ENCODE measurements around the gene YWHAB.
"Not testable (repeated sequence)": the region's sequence is repeated elsewhere in the genome, so short reads cannot be mapped to it uniquely, and the experiment has no call there.

The YWHAB gene

GRCh38 chr20:44885392-44886265 lies at the start of gene YWHAB:
Gene YWHAB, plus strand, starts transcription at chr20:44885705. Its CDS starts 15,829 bp downstream, at chr20:44901534.
- peak; percentile 98 for DNase-seq

DNA sequence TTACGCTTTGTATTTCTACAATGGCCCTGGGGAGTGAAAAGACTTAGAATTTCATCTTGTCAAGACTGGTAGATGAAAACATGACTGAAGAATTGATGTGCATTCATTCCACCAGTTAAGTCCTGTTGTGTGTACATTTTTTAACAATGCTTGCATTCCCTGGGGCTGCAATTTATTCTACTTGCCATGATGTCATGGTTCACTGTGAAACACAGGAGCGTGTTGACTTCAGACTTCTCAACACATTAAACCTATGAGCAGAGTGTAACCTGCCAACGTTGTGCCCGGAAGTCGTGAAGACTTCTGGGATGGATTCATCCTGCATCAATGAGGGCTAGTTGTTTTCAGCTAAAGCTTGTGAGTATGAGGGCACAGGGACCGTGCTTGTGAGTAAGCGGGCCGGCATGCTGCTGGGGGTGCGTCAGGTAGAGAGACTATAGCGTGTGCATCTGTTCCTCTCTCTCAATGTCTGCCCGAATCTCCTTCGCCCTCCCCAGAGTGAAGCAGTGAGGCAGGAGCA lies 48.8 kb upstream of the YWHAB start:
- DNase-seq: no peak

GRCh38 chr20:44837946-44838345 lies 47.6 kb upstream of the YWHAB start:
- DNase-seq: no peak

- no peak for DNase-seq
Measured at GRCh38 chr20:44838521-44838920, 47.0 kb upstream of the YWHAB start.

DNA sequence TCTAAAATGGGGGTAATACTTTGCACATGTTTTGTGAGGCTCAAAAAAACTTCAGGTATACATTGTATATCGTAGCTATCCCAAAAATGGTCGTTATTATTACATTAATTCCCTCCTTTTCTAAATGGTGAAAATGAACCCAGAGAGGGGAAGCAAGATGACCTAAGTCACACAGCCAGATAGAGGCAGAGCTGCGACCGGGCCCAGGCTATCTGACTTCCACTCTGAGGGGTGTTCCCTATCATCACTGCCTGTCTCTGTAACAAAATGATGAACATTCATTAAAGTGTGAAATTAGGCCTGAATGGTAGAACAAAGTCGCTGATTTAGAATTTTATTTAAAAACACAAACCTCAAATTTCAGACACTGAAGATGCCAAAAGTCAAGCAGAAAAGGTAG lies 46.0 kb upstream of the YWHAB start:
- DNase-seq: no peak

- DNase-seq: no peak
Measured at GRCh38 chr20:44840826-44841225, 44.7 kb upstream of the YWHAB start.

- DNase-seq: no peak
Measured at GRCh38 chr20:44841955-44842354, 43.5 kb upstream of the YWHAB start.

GRCh38 chr20:44843876-44844275 lies 41.6 kb upstream of the YWHAB start:
- no peak for DNase-seq

- DNase-seq: no peak
Measured at GRCh38 chr20:44848254-44849015, 37.1 kb upstream of the YWHAB start.

GRCh38 chr20:44849703-44850102 lies 35.8 kb upstream of the YWHAB start:
- no peak for DNase-seq

DNA sequence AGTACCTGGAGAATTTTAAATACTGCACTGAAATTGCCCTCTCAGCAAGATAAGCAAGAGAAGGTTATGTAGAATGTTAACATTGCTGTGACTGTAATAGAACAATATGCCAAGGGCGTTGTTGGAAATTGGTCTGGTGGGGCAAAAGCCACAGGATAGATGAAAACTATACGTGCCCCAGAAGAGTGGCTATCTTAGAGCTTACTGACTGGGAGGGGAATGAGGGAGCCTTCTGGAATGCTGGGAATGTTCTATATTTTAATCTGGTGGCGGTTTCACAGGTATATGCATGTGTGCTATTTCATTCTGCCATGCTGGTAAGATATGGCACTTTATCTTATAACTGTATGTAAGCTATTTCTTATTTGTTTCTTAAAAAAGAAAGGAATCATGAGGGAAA lies 35.2 kb upstream of the YWHAB start:
- DNase-seq: no peak

- no peak for DNase-seq
Measured at GRCh38 chr20:44850837-44851236, 34.7 kb upstream of the YWHAB start.

- DNase-seq: no peak
Measured at GRCh38 chr20:44851545-44851944, 34.0 kb upstream of the YWHAB start.

DNA sequence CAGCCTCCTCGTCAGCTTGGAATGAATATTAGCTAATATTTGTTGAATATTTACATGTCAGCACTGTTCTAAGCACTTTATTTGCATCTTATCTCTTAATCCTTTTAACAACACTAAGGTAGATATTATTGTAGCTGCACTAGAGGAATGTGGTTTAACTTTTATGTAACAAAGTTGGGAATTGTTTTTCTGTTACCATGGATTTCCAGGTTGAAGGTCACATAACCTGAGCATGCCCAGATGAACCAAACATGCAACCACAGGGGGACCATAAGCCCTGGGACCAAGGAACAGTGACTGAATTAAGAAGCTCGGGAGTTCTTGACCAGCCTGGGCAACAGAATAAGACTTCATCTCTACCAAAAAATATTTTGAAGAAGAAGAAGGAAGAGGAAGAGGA lies 29.1 kb upstream of the YWHAB start:
- no peak for DNase-seq

GRCh38 chr20:44856856-44857448 lies 28.6 kb upstream of the YWHAB start:
- no peak for DNase-seq

DNA sequence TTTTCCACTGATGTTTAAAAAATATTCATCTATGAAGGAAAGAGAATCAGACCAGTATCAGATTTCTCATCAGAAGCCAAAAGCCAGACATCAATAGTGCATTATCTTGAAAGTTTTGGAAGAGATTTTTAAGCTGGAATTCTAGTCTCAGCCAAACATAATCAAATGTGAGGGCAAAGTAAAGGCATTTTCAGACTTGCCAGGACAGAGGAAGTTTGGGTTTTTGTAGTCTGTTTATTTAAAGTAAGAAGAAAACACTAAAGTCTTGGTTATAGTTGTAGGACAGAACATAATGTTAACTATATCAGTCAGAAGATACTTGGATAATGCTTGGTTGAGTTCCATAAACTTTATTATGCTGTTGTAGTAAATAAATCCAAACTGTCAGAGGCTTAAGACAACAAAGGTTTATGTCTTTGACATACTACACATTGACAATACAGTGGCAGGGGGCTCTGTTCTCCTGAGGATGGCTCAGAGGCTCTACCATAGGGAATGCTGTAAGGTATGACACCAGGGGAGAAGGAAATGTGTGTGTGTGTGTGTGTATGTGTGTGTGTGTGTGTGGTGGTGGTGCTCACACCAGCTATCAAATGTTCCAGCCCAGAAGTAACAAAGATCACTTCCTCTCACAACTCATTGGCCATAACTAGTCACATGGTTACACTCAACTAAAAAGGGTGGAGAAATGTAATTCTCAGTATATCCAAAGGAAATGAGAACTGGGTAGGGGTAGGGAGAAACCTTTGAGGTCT lies 26.7 kb upstream of the YWHAB start:
- DNase-seq: no peak

- no peak for DNase-seq
Measured at GRCh38 chr20:44861531-44862006, 23.9 kb upstream of the YWHAB start.

- no peak for DNase-seq
Measured at GRCh38 chr20:44862286-44862685, 23.2 kb upstream of the YWHAB start.

DNA sequence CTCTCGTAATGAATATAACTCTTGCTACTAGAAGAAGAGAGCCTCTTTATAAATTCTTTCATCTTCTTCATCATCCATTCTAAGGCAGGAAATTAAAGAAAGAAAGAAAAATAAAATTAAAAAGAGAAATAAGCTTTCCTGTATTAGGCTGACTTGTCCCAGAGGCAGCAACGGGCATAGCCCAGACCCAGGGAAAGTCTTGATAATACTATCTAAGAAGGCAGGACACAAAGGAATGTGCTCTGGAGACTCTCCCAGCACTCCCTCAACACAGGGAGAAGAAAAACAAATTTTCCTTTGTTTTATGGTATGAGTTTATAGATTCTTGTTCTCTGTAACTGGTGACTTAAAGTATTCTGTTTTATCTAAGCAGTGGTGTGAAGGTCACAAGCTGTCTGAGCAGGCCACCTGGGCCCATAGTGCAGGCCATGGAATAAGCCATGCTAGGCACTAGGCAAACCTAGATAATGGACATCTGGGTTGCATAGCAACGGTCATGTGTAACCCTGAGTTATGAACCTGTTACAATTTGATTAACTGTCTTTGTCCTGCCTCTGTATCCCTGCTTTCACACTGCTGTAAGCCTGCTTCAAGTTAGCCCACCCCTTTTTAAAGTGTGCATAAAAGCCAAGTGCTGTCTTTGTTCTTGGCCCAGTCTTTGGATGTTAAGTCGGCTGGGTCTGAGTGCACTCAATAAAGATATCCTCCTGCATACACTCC lies 22.0 kb upstream of the YWHAB start:
- not testable (repeated sequence) for DNase-seq

DNA sequence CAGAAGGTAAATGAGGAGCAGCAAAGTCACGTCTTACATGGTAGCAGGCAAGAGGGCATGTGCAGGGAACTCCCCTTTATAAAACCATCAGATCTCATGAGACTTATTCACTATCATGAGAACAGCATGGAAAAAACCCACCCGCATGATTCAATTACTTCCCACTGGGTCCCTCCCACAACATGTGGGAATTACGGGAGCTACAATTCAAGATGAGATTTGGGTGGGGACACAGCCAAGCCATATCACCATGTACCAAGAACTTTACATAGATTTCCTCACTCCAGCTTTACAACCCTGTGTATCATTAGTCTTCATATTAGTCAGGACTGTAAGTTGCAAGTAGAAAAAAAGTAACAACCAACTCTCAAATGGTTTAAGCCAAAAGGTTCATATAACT lies 21.0 kb upstream of the YWHAB start:
- DNase-seq: not testable (repeated sequence)

- DNase-seq: no peak
Measured at GRCh38 chr20:44866703-44867335, 18.7 kb upstream of the YWHAB start.
